ENCODE measurements around the gene HS6ST1.
"Not testable (repeated sequence)": the region's sequence is repeated elsewhere in the genome, so short reads cannot be mapped to it uniquely, and the experiment has no call there.

Gene HS6ST1

DNA sequence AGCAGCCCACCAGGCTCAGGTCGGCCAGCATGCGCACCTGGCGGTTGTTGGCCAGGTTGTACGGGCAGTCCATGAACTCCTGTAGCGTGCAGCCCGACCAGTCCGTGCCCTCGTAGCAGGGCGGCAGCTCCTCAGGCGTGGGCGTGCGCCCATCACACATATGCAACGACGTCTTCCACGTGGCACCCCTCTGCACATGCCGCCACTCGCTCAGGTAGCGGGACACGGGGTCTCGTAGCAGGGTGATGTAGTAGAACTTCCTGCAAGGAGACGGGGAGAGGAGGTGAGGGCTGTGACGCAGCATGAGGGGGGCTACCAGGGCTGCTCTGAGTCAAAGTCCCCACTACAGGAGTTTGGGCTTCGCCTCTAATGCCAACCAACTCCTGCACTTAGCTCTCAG, 50.1 kb downstream of the HS6ST1 start:
- not testable (repeated sequence) for DNase-seq (ENCODE audit: low read depth in 2 of 2)

DNA sequence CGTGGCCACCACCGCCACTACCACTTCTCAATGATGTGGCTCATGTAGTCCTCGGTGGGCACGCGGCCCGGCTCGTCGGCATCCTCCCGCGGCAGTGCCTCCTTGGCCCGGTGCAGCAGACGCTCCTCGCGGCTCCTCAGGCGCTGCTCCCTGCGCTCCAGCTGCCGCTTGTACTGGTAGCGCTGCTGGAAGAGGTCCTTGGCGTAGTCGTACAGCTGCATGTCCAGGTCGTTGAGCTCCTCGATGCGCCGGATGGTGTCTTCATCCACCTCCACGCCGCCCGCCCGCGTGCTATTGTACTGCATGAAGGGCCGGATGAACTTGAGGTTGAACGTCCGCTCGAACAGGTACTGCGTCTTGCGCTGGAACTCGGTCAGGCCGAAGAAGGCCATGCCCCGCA, 50.5 kb downstream of the HS6ST1 start:
- not testable (repeated sequence) for DNase-seq (ENCODE audit: low read depth in 2 of 2)

DNA sequence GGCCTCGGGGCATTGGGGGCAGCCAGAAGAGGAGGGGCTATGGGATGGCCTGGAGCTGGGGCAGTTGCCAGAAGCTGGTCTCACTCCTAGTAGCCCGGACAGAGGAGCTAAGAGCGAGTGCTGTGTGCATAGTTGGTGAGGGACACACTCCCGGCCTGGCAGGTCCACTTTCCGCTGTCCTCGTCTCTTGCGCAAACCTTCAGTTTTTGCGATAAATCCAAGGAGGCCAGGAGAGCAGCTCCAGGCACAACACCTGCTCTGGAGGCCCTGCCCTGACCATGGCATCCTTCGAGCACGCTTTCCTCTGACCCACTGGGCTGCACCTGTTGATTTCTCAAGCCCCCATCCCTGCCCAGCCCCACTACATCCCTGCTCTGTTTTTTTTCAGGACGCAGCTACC, 51.0 kb downstream of the HS6ST1 start:
- DNase-seq (ENCODE audit: low read depth in 2 of 2), result not testable (repeated sequence)

DNA sequence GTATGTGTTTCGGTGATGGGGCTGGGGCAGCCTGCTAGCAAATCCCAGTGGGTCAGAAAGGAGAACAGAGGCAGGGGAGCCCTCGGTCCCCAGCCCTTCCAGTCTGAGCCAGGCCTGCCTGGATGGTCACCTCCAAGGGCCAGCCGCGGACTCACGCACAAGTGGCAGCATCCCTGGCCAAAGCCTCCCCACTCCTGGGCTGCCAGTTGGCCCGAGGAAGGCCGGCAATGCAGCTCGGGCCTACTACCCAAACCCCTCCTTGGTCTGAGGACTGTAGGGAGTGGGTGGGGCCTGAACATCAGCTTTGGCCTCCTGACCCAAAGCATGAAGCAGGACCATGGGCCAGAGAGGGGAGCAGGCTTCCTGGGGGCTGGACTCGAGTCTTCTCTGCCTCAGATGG, 51.5 kb downstream of the HS6ST1 start:
- DNase-seq (ENCODE audit: low read depth in 2 of 2), result not testable (repeated sequence)

DNA sequence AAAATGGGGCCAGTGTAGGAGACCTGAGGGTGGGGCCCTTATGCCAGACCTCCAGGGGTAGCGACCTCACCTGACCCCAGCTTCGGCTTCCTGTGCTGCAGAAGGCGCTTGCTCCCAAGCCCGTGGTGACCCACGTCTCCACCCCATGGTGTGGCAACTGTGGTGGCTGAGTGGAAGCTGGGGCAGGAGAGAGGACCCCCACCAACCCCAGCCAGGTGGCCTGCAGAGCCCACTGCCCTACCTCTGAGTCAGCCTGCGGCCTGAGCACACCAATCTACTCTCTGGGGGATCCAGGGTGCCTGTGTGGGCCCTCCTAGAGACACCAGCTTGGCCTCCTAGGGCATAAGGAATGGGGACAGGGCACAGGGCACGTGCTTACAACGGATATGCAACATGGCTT, 52.2 kb downstream of the HS6ST1 start:
- not testable (repeated sequence) for DNase-seq (ENCODE audit: low read depth in 2 of 2)

DNA sequence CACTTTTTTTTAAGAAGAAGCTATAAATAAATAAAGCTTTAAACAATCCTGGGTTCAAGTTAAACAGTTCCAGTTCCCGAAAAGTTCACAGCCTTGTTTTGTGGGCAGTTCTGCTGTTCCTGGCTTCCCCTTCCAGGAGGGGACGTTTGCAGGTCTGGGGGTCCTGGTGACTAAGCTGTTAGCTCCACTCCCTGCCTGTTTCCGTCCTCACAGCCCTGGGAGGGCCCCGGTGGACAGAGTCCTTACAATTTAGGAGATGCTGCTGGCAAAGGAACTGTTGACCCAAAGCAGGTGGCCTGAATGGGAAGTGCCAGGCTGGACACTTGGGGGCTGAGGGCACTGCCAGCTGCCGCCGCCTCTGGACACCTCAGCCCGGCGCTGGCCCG, 53.1 kb downstream of the HS6ST1 start:
- DNase-seq (ENCODE audit: low read depth in 2 of 2), result not testable (repeated sequence)

DNA sequence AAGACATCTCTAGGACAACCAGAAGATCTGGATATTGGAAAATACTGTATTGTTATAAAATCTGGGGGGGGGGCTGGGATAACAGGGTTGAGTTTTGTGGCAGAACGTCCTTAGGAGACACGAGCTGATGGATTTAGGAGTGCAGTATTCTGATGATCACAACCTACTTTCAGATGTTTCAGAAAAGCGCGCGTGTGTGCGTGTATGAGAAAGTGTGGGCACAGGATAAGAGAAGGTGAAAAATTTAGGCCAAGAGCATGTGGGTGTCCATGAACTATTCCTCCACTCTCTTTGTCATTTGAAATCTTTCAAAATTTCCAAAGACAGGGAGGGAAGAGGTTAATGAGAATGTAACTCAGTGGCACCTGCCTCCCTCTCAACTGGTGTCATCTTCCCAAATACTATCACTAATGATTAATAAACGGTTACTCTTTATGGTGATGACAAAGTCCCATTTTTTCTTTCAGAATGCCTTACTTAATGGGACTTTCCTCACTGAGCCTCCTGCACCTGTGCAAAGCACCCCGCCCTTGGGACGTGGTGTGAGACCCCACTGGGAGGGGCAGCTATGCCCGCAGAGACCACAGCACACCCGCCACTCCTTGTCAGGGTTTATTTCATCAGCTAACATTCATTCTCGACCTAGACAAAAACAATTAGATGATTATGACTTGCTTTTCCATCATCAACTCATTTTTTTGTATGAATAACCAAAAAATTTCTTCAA, 53.6 kb downstream of the HS6ST1 start:
- DNase-seq (ENCODE audit: low read depth in 2 of 2), result no peak

DNA sequence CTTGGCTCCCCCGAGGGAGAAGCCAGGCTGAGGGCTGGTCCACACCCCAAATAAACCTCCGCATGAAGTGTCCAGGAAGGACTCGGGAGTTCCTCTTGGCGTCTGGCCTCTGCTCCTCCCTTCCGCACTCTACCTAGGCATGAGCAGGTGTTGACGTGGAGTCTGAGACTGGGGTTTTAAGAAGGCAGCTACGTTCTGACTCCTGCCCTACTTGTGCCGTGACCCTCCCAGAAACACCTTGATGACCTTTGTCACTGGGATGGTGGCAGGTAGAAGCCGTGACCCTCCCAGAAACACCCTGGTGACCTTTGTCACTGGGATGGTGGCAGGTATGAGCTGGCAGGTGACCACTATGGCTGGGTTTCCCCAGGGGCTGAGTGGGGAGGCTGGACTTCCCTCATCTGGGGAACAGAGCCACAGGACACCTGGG, 54.8 kb downstream of the HS6ST1 start:
- no peak for DNase-seq (ENCODE audit: low read depth in 2 of 2)

DNA sequence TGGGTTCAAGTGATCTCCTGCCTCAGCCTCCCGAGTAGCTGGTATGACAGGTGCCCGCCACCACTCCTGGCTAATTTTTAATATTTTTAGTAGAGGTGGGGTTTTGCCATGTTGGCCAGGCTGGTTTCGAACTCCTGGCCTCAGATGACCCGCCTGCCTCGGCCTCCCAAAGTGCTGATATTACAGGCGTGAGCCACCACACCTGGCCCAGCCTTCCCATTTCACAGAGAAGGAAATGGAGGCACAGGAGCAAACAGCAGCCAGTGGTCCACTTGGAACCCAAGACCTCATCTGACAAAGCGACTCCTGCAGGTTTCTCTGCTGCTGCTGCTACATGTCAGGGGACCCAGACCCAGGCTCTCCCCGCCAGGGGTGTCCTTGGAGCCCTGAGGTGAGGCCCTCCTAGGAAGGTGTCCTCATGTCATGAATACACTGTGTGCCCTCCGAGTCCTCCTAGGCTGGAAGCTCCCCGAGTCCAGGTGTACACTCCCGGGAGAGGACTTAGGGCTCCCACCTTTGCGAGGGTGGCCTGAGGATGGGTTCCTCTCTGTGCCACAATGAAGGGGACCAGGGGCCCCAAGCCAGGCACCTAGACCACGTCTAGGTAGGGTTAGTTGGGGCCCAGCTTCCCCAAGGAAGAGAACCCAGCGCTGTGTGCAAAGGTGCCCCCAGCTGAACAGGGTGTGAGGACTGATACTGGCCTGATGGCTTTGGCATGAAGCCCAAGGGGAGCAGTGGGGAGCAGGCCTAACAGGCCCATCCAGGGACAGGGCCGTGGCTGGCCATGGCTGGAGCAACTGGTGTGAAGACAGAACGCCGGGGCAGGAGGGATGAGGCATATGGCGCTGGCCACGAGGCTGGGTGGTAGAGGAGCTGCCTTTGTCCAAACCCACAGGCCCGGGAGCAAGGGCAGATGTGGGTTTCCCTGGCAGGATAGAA, 56.1 kb downstream of the HS6ST1 start:
- DNase-seq (ENCODE audit: low read depth in 2 of 2), result no peak

DNA sequence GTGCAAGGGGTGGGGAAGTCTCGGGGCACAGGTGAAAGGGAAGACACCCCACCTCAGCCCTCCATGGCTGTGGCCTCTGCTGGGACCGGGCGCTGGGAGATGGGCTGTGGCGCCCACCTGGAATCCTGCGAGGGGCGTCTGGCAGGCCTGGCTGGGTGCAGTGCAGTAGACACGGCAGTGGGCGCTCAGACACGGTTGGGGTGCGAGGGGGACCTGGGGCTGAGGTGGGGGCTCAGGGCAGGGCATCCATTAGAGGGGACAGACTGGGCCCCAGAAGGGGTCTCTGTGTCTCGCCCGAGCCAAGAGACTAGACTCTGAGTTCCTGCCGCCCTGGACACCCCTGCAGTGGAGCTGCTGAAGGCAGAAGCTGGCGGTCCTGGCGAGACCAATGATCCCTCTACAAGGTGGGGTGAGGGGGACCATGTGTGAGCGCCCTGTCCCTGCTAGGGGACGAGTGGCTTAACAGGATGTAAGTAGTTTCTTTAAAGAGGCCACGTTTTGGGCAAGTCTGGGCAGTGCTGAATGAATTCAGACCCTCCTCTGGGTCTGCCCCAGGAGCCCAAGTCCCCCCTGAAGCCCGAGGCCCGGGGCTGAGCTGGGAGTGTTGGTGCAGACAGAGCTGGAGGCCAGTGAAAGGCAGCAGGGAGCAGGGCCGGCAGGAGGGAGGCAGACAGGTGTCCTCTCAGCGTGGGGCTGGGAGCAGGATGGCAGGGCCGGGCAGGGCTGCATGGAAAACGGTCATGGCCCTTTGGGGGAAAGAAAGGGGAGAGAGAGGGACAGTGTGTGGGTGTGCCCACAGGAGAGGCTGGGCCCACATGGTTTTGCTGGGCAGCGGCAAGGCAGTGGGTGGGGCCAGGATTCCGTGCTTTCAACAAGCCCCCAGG, 57.2 kb downstream of the HS6ST1 start:
- DNase-seq (ENCODE audit: low read depth in 2 of 2), result no peak

DNA sequence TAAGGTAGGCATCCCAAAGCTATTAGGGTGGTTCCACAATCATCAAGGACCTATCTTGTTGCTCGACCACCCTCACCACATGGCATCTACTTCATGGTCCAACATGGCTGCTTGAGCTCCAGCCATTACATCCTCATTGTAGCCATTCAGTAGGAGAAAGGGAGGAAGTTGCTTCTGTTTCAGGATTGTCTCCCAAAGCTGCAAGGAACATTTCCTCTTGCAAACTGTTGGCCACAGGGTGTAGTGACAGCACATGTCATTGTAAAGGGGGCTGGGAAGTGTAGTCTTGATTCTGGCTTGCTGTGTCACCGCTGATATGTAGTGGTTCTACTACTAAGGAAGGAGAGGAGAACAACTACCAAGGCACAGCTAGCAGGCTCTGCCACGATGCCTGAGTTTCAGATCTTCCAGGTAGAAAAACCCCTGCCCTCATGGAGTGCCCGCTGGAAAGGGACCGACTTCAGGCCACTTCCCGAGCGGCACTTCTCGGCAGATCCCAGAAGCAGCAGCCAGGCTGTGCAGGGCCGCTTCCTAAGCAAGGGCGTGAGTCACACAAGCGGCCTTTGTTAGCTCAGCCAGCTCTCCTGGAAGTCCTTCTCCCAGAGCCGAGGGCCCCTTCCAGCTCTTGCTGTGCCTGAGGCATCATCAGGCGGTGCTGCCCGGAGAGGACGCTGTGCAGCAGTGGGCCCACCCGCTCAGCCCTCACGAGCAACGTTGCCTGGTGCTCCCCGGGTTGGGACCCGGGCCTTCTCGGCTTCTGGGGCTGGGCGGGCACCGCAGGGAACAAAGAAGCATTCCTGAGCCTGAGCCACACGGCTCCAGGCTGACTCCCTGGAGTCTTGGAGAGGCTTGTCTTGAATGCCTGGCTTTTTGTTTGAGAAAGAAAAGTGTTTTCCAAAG, 58.2 kb downstream of the HS6ST1 start:
- DNase-seq (ENCODE audit: low read depth in 2 of 2), result no peak

DNA sequence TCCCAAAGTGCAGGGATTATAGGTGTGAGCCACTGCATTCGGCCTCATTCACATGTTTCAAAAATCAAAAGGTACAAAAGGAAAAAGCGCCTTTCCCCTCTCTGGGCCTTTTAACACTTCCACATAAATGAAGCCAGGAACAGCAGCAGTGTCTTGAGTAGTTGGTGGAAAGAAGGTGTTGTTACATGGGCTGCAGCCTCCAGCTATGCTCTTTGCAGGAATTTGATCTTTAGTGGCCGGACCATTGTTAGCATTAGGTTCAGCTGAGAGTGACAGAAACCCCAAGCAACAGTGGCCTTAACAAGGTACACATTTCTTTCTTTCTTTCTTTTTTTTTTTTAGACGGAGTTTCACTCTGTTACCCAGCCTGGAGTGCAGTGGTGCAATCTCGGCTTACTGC, 59.1 kb downstream of the HS6ST1 start:
- no peak for DNase-seq (ENCODE audit: low read depth in 2 of 2)

DNA sequence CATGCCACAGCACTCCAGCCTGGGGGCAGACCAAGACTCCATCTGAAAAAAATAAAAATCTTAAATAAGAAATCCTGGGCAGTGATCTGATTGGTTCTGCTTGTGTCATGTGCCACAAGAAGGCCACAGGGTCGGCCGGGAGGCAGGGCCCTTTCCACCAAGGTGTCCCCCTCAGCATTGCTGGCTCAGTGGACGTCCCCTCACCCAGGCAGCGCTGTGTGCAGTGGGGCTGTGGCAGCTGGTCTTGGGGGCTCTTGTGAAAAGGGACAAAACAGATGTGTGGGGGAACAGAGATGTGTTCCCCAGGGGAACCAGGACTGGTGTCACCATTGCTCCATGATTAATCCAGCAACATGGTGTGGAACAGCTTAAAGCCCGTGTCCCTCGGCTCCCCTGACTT, 60.5 kb downstream of the HS6ST1 start:
- no peak for DNase-seq (ENCODE audit: low read depth in 2 of 2)

DNA sequence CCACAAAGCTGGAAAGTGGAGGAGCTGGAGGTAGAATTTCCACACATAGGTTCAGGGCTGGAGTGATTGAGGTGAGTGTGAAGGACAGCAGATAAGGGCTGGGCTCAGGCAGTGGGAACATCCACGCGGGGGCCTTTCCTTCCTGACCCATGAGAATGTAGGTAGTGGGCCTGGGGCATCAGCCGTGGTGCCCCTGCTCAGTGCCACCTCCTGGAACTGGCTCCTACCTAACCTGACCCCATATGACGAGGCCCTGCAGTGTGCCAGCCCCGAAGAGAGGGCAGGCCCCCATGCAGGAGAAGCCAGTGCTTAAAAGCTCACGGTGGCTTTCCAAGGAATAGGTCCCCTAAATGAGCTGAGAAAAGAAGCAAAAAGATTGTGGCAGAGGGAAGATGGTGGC, 66.2 kb downstream of the HS6ST1 start:
- no peak for DNase-seq (ENCODE audit: low read depth in 2 of 2)

DNA sequence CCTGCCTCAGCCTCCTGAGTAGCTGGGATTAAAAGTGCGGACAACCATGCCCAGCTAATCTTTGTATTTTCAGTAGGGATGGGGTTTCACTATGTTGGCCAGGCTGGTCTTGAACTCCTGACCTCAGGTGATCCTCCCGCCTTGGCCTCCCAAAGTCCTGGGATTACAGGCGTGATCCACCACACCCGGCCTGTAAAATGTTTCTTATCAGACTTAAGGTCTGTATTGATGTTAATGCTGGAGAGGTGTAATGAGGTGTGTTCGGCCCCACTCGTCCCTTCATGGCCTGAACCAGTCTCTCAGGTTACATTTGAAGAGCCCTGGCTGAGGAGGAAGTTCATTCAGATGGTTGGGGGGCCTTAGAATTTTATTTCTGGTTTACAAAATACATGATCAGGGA, 66.6 kb downstream of the HS6ST1 start:
- DNase-seq (ENCODE audit: low read depth in 2 of 2), result not testable (repeated sequence)

DNA sequence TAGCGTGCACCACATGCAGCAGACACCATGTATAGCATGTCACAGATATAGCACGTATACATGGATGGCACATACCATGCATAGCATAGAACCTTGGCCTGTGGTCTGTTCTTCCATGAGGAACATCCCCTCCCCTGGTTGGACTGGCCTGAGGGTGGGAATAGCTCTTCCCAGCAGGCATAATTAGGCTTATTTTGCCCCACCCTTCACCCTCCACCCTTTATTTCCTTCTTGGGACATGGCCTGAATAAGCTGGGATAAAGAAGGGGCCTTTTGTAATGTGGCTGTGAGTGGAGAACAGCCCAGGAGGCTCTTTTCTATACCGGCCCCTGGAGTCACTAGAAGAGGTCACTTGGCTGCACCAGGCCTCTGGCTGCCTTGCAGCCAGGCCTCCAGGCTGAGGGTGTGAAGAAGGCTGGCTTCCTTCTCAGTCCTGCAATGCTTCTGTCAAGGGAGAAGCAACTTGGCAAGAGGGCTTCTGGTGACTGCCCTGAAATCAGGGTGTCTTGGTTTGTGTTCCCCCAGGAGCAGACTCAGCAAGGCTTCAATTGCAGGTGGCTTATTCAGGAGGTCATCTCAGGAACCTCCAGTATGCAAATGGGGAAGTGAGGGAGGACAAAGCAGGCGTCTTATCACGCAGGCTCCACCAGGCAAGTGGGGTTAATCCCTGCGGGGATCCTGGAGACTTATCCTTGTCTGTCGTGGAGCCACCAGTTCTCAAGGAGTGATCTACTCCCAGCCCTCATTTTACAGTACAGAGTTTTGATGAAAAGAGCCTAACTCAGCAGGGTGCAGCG, 68.2 kb downstream of the HS6ST1 start:
- DNase-seq (ENCODE audit: low read depth in 2 of 2), result no peak

DNA sequence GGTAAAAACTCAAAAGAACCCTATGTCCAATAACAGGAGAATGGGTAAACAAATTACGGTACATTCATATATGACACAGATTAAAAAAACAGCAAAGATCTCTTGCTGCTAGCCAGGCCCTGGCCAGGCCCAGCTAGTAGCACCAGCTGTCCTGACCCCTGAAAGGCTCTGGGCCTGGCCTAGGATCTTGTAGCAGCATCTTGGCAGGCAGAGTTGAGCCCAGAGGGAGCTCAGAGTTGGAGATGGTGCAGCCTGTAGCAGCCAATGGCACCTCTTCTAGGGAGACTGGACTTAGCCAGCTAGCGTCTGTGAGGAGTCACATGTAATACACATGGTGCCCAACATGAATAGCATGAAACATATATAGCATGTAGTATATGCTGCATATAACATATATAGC, 69.1 kb downstream of the HS6ST1 start:
- DNase-seq (ENCODE audit: low read depth in 2 of 2), result no peak

DNA sequence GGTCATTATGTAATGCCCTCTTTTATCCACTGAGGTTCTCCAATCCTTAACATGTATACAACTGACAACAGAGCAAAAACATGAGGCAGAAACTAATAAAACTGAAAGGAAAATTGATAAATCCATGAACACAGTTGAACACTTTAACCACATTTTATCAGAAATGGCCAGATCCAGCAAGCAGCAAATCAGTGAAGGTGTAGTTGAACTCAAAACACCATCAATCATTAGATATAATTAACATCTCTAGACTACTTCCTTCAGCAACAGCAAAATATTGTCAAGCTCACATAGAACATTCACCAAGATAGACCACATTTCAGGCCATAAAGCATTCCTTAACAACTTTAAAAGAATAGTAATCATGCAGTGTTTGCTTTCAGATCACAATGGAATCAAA, 72.9 kb downstream of the HS6ST1 start:
- no peak for DNase-seq (ENCODE audit: low read depth in 2 of 2)

DNA sequence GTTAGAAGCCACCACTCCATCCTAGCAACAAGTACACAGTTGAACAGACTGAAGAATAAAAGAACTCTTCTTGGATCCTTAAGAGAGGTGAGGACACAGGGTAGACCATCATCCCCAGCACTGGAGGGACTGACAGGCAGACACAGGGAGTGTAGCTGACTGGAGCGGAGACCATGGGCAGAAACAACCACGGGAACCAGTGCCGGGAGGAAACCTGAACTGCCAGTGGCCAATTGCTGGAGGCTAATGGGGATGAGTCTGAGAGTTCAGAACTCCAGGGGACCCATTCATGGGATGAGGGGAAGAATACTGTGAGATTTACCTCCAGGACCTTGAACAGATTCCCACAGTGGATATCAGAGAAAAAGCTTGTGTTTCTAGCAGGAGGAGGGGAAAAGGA, 76.8 kb downstream of the HS6ST1 start:
- no peak for DNase-seq (ENCODE audit: low read depth in 2 of 2)

Data from stimulated activated CD4-positive, alpha-beta T cell treated with anti-CD3 and anti-CD28 coated beads, Interleukin-15, amount 100 ng/mL, for 48 hours (primary cell).